Effector CD8-positive, alpha-beta T cell (primary cell): ENCODE measurements around the gene PLCL1.
"Not testable (repeated sequence)": the region's sequence is repeated elsewhere in the genome, so short reads cannot be mapped to it uniquely, and the experiment has no call there.

Experiments
- DNase-seq: peaks from one replicate; lab custom pipeline; 2025; lab: John Stamatoyannopoulos, UW

The PLCL1 gene

GRCh38 chr2:198175271-198175670, 370.9 kb downstream of the PLCL1 start:
- no peak for DNase-seq

DNA sequence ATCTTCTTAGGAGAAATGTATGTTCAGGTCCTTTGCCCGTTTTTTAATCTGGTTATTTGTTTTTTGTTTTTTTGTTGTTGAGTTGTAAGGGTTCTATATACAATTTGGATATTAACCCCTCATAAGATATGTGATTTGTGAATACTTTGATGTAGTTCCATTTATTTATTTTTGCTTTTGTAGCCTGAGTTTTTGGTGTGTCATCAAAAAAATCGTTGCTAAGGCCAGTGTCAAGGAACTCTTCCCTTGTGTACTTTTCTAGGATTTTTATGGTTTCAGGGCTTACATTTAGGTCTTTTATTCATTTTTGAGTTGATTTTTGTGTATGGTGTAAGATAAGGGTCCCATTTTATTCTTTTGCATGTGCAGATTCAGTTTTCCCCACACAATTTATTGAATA, 372.6 kb downstream of the PLCL1 start:
- DNase-seq: no peak

- no peak for DNase-seq
These were observed 374.4 kb downstream of the PLCL1 start for GRCh38 chr2:198178766-198179165.

GRCh38 chr2:198186257-198186656, 381.9 kb downstream of the PLCL1 start:
- no peak for DNase-seq

DNA sequence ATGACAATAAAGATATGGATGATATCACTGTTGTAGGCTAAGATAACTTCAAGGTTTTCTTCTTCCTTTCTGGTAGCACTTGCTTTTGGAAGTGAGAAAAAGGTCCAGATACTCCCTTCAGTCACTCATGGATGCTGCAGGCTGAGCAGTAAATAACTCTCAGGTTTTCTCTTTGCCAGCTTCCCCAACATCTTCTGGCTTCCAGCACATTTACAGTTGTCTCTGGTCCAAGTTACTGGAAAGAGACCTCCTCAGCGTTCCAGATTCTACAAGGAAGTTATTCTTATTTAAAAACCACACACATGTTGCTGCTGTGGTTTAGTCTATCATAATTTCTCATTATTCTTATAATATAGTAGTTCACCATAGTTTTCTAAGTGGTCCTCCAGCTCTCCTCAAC, 383.4 kb downstream of the PLCL1 start:
- DNase-seq: no peak

- DNase-seq: no peak
These were observed 384.6 kb downstream of the PLCL1 start for GRCh38 chr2:198188982-198189381.

DNA sequence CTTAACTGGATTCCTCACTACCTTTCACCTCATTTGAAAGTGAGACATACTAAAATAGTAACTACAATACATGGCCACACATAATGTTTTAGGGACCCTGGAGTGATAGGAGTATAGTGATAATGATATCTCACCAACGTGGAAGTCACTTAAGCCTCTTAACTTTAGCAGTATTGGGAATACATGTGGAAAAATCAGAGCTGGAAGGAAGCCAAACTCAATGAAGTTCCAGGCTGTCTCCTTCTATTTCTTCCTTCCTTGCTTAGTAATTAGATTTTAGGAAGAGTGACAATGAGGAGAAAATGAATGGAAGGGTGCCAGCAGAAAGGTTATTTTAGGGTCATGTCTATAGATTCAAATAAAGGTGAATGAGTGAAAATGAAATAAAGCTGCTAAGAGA, 387.3 kb downstream of the PLCL1 start:
- DNase-seq: no peak

DNA sequence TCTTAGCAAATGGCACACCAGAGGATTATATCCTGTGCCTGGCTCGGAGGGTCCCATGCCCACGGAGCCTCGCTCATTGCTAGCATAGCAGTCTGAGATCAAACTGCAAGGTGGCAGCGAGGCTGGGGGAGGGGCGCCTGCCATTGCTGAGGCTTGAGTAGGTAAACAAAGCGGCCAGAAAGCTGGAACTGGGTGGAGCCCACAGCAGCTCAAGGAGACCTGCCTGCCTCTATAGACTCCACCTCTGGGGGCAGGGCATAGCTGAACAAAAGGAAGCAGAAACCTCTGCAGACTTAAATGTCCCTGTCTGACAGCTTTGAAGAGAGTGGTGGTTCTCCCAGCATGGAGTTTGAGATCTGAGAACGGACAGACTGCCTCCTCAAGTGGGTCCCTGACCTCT, 392.2 kb downstream of the PLCL1 start:
- DNase-seq: not testable (repeated sequence)
